ENCODE measurements around the gene ANKEF1.
"Not testable (repeated sequence)": the region's sequence is repeated elsewhere in the genome, so short reads cannot be mapped to it uniquely, and the experiment has no call there.

The ANKEF1 gene

DNA sequence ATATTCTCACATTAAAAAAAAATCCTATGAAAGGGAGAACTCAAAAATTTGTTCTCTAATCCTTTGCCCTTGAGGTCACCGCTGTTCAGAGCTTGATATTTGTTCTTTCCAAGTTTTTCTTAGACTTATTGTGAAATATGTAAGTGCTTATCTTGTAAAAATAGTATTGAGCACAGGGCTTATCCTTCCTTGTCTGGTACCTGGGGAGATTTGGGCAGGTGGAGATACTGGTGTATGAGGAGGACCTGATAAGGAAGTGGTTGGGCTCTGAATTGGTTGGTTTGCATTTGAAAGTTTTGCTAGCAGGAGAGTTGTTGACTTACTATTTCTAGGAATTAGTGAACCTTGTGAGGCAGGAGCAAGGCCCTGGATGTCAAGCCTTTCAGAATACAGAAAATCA, 28.9 kb upstream of the ANKEF1 start:
- Histone ChIP-seq H3K27me3 (ENCODE audit: low read depth, low read length) (no peaks in the 10 kb centered on the region), H3K36me3 (ENCODE audit: control insufficient read depth in 1 of 2, insufficient read depth in 2 of 2, low read length in 2 of 2) (no peaks in the 10 kb centered on the region), H3K27ac (ENCODE audit: low read length) (no peak overlapping the region), H3K9me3 (ENCODE audit: control insufficient read depth in 1 of 2, low read length in 2 of 2) (no peaks in the 10 kb centered on the region), H3K4me3 (ENCODE audit: low read depth in 1 of 2, low read length in 2 of 2) (no peak overlapping the region), H3K4me1 (ENCODE audit: control insufficient read depth in 1 of 2, insufficient read depth in 2 of 2, low read length in 2 of 2) (no peaks in the 10 kb centered on the region)

GRCh38 chr20:10006447-10007090, 28.2 kb upstream of the ANKEF1 start:
- H3K27me3 ChIP-seq (ENCODE audit: low read depth, low read length), result no peaks in the 10 kb centered on the region
- H3K4me3 ChIP-seq (ENCODE audit: low read depth in 1 of 2, low read length in 2 of 2), result no peak overlapping the region
- H3K36me3 ChIP-seq (ENCODE audit: control insufficient read depth in 1 of 2, insufficient read depth in 2 of 2, low read length in 2 of 2), result no peaks in the 10 kb centered on the region
- no peaks in the 10 kb centered on the region for H3K9me3 ChIP-seq (ENCODE audit: control insufficient read depth in 1 of 2, low read length in 2 of 2)
- H3K4me1 ChIP-seq (ENCODE audit: control insufficient read depth in 1 of 2, insufficient read depth in 2 of 2, low read length in 2 of 2), result no peaks in the 10 kb centered on the region
- no peak overlapping the region for H3K27ac ChIP-seq (ENCODE audit: low read length)

DNA sequence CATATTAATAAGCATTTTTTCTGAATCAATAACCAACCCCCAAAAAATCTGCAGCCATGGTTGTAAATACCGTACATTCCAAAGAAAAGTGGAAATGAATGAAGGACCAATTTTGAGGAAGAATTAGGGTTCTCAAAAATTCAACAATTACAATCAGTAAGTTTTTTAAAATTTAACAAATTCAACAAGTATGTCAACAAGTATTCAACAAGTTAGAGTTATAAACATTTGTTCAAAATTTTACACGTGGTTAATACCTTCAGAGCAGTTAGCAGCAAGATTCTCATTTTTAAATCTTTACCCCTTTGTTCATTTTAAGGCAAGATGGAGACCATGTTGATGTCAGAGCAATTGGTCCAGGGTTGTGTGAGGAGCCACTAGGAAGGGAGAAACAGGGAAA, 27.6 kb upstream of the ANKEF1 start:
- Histone ChIP-seq H3K4me1 (ENCODE audit: control insufficient read depth in 1 of 2, insufficient read depth in 2 of 2, low read length in 2 of 2) (no peaks in the 10 kb centered on the region), H3K27ac (ENCODE audit: low read length) (no peak overlapping the region), H3K4me3 (ENCODE audit: low read depth in 1 of 2, low read length in 2 of 2) (no peak overlapping the region), H3K27me3 (ENCODE audit: low read depth, low read length) (no peaks in the 10 kb centered on the region), H3K36me3 (ENCODE audit: control insufficient read depth in 1 of 2, insufficient read depth in 2 of 2, low read length in 2 of 2) (no peaks in the 10 kb centered on the region), H3K9me3 (ENCODE audit: control insufficient read depth in 1 of 2, low read length in 2 of 2) (no peaks in the 10 kb centered on the region)

DNA sequence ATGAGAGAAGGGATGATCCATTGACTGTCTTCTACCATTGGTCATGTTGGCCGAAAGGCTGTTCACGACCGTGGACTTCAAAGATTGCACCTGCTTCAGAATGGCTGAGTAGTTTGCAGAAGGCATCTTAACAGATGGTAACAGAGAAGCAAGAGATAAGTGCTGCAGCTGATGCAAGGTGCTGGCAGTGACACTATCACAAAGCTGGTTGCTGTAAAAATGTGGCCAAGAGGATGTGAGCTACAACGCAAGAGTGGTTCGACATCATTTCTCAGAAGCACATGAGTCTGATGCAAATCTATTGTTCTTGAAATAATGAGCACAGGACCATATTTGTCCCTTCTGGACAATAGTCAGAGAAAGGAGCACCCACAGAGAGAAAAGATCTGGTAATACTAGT, 27.0 kb upstream of the ANKEF1 start:
- Histone ChIP-seq H3K27me3 (ENCODE audit: low read depth, low read length) (no peaks in the 10 kb centered on the region), H3K36me3 (ENCODE audit: control insufficient read depth in 1 of 2, insufficient read depth in 2 of 2, low read length in 2 of 2) (no peaks in the 10 kb centered on the region), H3K9me3 (ENCODE audit: control insufficient read depth in 1 of 2, low read length in 2 of 2) (no peaks in the 10 kb centered on the region), H3K4me1 (ENCODE audit: control insufficient read depth in 1 of 2, insufficient read depth in 2 of 2, low read length in 2 of 2) (no peaks in the 10 kb centered on the region), H3K4me3 (ENCODE audit: low read depth in 1 of 2, low read length in 2 of 2) (no peak overlapping the region), H3K27ac (ENCODE audit: low read length) (no peak overlapping the region)

DNA sequence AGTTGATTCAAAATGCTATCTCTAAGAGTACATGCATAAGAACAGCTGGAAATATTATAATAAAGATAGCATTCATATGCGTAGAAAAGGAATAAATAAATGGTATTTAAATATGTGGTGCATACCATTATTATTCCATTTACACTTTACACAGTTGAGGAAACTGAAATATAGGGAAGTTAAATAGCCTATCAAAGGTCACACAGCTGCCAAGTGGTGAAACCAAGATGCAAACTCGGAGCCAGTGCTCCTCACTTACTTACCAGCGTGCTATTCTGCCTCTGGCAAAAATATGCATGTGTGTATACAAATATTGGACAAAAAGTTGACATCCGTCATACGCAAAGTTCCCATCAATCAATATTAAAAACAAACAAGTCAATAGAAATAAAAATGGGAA, 22.3 kb upstream of the ANKEF1 start:
- Histone ChIP-seq H3K36me3 (ENCODE audit: control insufficient read depth in 1 of 2, insufficient read depth in 2 of 2, low read length in 2 of 2) (no peaks in the 10 kb centered on the region), H3K4me1 (ENCODE audit: control insufficient read depth in 1 of 2, insufficient read depth in 2 of 2, low read length in 2 of 2) (no peaks in the 10 kb centered on the region), H3K9me3 (ENCODE audit: control insufficient read depth in 1 of 2, low read length in 2 of 2) (no peaks in the 10 kb centered on the region), H3K4me3 (ENCODE audit: low read depth in 1 of 2, low read length in 2 of 2) (no peak overlapping the region), H3K27ac (ENCODE audit: low read length) (no peak overlapping the region), H3K27me3 (ENCODE audit: low read depth, low read length) (no peaks in the 10 kb centered on the region)

DNA sequence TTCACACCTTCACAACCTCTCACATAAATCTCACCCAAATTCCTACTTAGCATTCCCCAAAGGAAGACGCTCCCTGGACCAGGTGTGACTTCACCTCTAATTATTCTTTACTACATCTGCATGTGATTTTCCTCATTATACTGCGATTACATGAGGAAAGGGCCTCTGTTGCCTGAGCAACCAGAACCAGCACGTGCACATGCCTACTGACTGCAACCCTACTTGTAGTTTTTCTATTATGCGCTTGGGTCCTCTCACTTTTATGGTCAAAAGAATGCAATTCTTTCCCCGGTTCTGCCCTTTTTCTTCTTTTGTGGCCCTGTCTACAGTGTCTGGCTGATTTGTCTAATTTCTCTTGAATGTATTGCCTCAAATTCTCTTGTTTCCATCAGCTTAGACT, 20.4 kb upstream of the ANKEF1 start:
- H3K27me3 ChIP-seq (ENCODE audit: low read depth, low read length), result no peaks in the 10 kb centered on the region
- H3K4me1 ChIP-seq (ENCODE audit: control insufficient read depth in 1 of 2, insufficient read depth in 2 of 2, low read length in 2 of 2), result no peaks in the 10 kb centered on the region
- H3K4me3 ChIP-seq (ENCODE audit: low read depth in 1 of 2, low read length in 2 of 2), result no peak overlapping the region
- H3K27ac ChIP-seq (ENCODE audit: low read length), result no peak overlapping the region
- H3K36me3 ChIP-seq (ENCODE audit: control insufficient read depth in 1 of 2, insufficient read depth in 2 of 2, low read length in 2 of 2), result no peaks in the 10 kb centered on the region
- H3K9me3 ChIP-seq (ENCODE audit: control insufficient read depth in 1 of 2, low read length in 2 of 2), result no peaks in the 10 kb centered on the region

DNA sequence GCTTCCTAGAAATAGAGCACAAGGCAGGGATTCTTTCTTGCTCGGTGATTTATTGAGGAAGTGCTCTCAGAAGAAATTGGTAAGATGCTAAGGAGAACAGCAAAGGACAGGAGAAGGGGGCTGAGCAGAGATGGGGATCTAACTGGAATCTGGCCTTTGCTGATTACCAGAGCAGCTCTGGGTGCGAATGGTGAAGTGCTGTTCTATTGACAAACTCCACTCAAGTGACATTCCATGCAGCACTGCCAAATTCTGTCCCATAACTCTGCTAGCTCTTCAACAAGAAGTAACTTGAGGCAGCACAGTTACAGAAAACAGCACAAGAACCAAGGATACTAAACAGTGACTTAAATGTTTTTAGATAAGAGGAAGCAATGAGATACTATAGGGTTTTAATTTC, 13.8 kb upstream of the ANKEF1 start:
- no peaks in the 10 kb centered on the region for H3K27me3 ChIP-seq (ENCODE audit: low read depth, low read length)
- no peaks in the 10 kb centered on the region for H3K4me1 ChIP-seq (ENCODE audit: control insufficient read depth in 1 of 2, insufficient read depth in 2 of 2, low read length in 2 of 2)
- no peaks in the 10 kb centered on the region for H3K9me3 ChIP-seq (ENCODE audit: control insufficient read depth in 1 of 2, low read length in 2 of 2)

GRCh38 chr20:10022625-10023024, 12.2 kb upstream of the ANKEF1 start:
- H3K4me1 ChIP-seq (ENCODE audit: control insufficient read depth in 1 of 2, insufficient read depth in 2 of 2, low read length in 2 of 2), result no peaks in the 10 kb centered on the region
- no peaks in the 10 kb centered on the region for H3K9me3 ChIP-seq (ENCODE audit: control insufficient read depth in 1 of 2, low read length in 2 of 2)
- H3K27me3 ChIP-seq (ENCODE audit: low read depth, low read length), result no peaks in the 10 kb centered on the region
- H3K36me3 ChIP-seq (ENCODE audit: control insufficient read depth in 1 of 2, insufficient read depth in 2 of 2, low read length in 2 of 2), result no peaks in the 10 kb centered on the region
- H3K27ac ChIP-seq (ENCODE audit: low read length), result no peak overlapping the region
- H3K4me3 ChIP-seq (ENCODE audit: low read depth in 1 of 2, low read length in 2 of 2), result no peak overlapping the region

More for the DNA sequence above, 13.8 kb upstream of the ANKEF1 start:
- Histone ChIP-seq H3K4me3 (ENCODE audit: low read depth in 1 of 2, low read length in 2 of 2) (no peak overlapping the region), H3K27ac (ENCODE audit: low read length) (no peak overlapping the region), H3K36me3 (ENCODE audit: control insufficient read depth in 1 of 2, insufficient read depth in 2 of 2, low read length in 2 of 2) (no peaks in the 10 kb centered on the region)

- Histone ChIP-seq H3K4me1 (ENCODE audit: control insufficient read depth in 1 of 2, insufficient read depth in 2 of 2, low read length in 2 of 2) (no peaks in the 10 kb centered on the region), H3K36me3 (ENCODE audit: control insufficient read depth in 1 of 2, insufficient read depth in 2 of 2, low read length in 2 of 2) (no peaks in the 10 kb centered on the region), H3K27me3 (ENCODE audit: low read depth, low read length) (no peaks in the 10 kb centered on the region), H3K27ac (ENCODE audit: low read length) (no peak overlapping the region), H3K4me3 (ENCODE audit: low read depth in 1 of 2, low read length in 2 of 2) (no peak overlapping the region), H3K9me3 (ENCODE audit: control insufficient read depth in 1 of 2, low read length in 2 of 2) (no peaks in the 10 kb centered on the region)
These were observed 10.9 kb upstream of the ANKEF1 start for GRCh38 chr20:10023911-10024310.

DNA sequence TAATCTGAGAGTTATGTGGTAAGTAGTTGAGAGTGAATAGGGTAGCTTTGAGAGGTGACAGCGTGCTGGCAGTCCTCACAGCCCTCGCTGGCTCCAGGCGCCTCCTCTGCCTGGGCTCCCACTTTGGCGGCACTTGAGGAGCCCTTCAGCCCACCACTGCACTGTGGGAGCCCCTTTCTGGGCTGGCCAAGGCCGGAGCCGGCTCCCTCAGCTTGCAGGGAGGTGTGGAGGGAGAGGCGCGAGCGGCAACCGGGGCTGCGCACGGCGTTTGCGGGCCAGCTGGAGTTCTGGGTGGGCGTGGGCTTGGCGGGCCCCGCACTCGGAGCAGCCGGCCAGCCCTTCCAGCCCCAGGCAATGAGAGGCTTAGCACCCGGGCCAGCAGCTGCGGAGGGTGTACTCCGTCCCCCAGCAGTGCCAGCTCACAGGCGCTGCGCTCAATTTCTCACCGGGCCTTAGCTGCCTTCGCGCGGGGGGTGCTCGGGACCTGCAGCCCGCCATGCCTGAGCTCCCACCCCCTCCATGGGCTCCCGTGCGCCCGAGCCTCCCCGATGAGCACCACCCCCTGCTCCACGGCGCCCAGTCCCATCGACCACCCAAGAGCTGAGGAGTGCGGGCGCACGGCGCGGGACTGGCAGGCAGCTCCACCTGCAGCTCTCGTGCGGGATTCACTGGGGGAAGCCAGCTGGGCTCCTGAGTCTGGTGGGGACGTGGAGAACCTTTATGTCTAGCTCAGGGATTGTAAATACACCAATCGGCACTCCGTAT, 3.2 kb upstream of the ANKEF1 start:
- H3K27ac ChIP-seq (ENCODE audit: low read length); H3K27me3 ChIP-seq (ENCODE audit: low read depth, low read length): not testable (repeated sequence)

GRCh38 chr20:10032269-10032668, 2.5 kb upstream of the ANKEF1 start:
- not testable (repeated sequence) for H3K36me3 ChIP-seq (ENCODE audit: control insufficient read depth in 1 of 2, insufficient read depth in 2 of 2, low read length in 2 of 2); H3K4me3 ChIP-seq (ENCODE audit: low read depth in 1 of 2, low read length in 2 of 2); H3K4me1 ChIP-seq (ENCODE audit: control insufficient read depth in 1 of 2, insufficient read depth in 2 of 2, low read length in 2 of 2); H3K27me3 ChIP-seq (ENCODE audit: low read depth, low read length); H3K27ac ChIP-seq (ENCODE audit: low read length); H3K9me3 ChIP-seq (ENCODE audit: control insufficient read depth in 1 of 2, low read length in 2 of 2)

More for the DNA sequence above, 3.2 kb upstream of the ANKEF1 start:
- H3K9me3 ChIP-seq (ENCODE audit: control insufficient read depth in 1 of 2, low read length in 2 of 2); H3K4me3 ChIP-seq (ENCODE audit: low read depth in 1 of 2, low read length in 2 of 2); H3K4me1 ChIP-seq (ENCODE audit: control insufficient read depth in 1 of 2, insufficient read depth in 2 of 2, low read length in 2 of 2); H3K36me3 ChIP-seq (ENCODE audit: control insufficient read depth in 1 of 2, insufficient read depth in 2 of 2, low read length in 2 of 2): not testable (repeated sequence)
